Stimulated activated CD4-positive, alpha-beta T cell treated with anti-CD3 and anti-CD28 coated beads, TNF-alpha, amount 100 ng/mL, for 48 hours (primary cell): Measurements from ENCODE around the gene AS3MT.
"Not testable (repeated sequence)": the region's sequence is repeated elsewhere in the genome, so short reads cannot be mapped to it uniquely, and the experiment has no call there.

Source experiments
- DNase-seq, 3 donors: peaks; one replicate each; pipeline ENCODE4 v3.0.0-alpha.2; 2020; ENCODE audit warnings: low read depth in 3 of 3

Gene AS3MT

GRCh38 chr10:102855731-102856436 lies 13.4 kb upstream of the AS3MT start:
- not testable (repeated sequence) for DNase-seq

GRCh38 chr10:102856758-102857424 lies 12.4 kb upstream of the AS3MT start:
- no peak for DNase-seq

DNA sequence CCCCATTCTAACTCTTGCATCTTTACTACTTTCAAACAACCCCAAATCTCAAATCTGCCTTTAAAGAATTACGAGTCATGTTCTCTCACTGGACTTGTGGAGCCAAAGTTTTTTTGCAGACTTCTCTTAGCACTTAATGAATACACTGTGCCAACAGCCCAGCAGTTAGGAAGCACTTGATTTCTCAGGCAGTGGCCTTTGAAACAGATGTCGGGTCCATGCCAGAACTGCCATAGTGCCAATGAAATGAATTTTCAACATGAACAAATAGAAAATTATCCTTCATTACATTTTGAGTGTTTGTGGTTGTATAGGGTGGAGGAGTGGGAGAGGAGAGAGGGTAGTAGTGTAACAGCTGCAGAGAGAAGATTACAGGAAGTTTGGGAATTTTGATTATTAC lies 9.4 kb upstream of the AS3MT start:
- DNase-seq: no peak

DNA sequence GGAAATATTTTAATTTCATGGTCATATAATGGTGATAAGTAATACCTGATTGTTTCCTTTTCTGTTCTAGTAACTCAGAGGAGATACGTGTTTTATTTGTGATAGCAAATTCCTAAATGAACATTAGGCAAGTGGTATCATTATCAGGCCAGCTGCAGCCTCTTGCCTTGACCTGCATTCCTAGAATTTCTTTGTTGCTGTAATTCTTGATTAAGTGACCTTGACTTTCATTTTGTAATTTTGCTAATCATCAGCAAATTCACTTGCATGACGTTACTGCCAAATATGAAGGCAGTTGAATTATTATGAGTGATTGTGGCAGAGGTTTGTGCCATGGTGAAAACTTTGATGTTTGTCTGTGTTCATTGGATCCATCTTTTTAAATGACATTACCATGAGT lies 5.6 kb upstream of the AS3MT start:
- DNase-seq: no peak

DNA sequence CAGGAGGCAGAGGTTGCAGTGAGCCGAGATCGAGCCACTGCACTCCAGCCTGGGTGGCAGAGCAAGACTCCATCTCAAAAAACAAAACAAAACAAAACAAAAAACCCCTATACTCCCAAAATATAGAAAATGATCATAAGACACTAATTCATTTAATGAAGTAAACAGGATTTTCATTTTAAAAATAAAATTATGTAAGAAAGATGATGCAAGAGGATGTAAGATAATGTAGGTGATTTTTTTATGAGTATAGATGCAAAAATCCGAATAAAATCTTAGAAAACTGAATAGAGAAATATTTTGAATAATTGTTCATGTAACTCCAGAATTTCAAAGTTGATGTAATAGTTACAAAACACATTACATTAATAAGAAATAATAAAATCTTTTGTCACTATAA lies 3.6 kb upstream of the AS3MT start:
- DNase-seq: no peak

- DNase-seq: no peak
Observed at GRCh38 chr10:102868911-102869257, 386 bp upstream of the AS3MT start.

DNA sequence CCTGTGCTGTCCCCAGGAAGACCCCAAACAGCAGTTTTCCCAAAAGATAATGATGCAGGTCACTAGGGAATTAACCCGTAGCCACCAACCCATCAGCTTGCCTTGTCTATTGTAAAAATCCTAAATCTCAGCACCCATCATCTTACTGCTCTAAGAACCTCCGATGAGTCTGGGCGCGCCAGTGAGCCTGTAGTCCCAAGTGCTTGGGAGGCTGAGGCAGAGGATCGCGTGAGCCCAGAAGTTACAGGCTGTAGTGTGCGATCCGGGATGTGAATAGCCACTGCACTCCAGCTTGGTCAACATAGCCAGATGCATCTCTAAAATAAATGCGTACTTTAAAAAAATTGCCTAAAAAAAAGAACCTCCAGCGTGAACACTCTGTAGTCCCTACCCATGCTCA lies 951 bp downstream of the AS3MT start:
- no peak for DNase-seq

DNA sequence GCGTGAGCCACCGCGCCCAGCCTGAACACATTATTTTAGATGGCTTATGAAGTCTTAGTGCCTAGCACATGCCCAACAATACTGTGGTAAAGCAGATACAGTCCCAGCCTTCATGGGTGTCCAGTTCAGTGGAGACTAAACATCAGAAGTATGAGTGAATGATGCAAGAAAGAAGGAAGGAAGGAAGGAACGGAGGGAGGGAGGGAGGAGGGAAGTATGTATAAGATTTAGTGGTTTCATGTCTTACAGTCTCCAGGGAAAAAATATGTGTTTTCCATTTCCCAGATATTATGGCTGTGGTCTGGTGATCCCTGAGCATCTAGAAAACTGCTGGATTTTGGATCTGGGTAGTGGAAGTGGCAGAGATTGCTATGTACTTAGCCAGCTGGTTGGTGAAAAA lies 2.9 kb downstream of the AS3MT start:
- no peak for DNase-seq

- DNase-seq: no peak
Observed at GRCh38 chr10:102876747-102877153, 7.5 kb downstream of the AS3MT start.

DNA sequence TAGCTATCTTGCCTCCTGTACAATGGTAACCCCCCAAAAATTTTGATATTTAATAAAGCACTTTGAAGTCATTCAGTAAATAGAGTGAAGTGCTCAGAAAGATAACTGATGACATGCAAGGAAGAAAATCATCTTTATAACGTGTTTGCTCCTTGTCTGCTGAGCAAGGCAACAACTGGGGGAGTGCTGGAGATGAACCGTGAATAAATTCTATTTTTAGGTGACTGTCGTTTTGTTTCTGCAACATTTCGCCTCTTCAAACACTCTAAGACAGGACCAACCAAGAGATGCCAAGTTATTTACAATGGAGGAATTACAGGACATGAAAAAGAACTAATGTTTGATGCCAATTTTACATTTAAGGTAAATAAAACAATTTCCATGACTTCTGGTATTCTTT lies 9.4 kb downstream of the AS3MT start:
- DNase-seq: no peak

DNA sequence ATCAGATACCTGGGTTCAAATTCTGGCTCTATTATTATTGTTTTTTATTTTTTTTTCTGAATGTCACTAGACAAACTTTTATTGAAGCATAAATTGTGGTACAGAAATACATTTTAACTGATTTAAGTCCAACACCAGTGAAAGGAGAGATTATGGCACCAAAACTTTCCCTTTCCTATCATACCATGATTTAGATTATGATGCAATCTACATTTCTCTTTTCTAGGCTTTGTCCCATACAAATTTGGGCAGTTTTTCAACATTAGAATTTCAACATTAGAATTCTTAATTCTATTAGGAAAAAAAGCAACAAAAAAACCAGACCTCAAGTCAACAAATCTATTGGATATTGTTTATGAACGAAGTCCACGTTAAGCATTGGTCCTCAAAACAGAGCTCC lies 11.0 kb downstream of the AS3MT start:
- DNase-seq: no peak

GRCh38 chr10:102888048-102888447 lies 18.8 kb downstream of the AS3MT start:
- no peak for DNase-seq

- no peak for DNase-seq
Observed at GRCh38 chr10:102894466-102895213, 25.4 kb downstream of the AS3MT start.

DNA sequence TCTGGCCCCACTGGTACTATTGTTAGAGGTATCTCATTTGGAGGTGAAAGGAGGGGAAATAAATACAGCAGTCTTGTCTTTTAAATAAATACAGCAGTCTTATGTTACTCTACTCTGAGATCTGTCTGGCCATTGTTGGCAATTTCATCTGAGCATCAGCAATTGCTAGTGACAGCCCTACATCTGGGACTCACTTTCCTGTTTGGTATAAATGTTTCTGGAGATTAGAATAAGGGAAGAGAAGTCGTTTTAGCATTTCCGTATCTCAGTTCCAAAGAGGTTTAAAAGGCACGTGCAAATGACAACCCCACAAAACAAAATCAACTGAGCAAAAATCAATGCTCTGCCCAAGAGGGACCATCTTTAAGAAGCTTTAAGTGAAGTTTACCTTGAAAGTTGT lies 30.7 kb downstream of the AS3MT start:
- no peak for DNase-seq

DNA sequence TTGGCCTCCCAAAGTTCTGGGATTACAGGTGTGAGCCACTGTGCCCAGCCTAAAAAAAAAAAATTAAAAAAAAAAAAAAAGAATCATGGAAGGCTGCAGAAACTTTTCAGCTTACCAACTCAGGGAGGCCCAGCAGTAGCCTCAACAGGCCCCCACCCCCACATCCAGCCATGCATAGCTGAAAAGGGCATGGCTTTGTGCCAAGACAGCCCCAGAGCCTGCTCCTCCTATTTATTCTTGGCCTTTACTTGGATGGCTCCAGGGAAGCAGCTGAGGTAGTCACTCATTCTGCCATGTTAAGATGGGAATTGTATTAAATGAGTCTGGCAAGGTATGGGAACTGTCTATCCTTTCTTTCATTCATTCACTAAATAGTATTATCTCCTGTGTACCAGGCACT lies 35.1 kb downstream of the AS3MT start:
- no peak for DNase-seq

- no peak for DNase-seq
Observed at GRCh38 chr10:102906507-102906906, 37.2 kb downstream of the AS3MT start.

DNA sequence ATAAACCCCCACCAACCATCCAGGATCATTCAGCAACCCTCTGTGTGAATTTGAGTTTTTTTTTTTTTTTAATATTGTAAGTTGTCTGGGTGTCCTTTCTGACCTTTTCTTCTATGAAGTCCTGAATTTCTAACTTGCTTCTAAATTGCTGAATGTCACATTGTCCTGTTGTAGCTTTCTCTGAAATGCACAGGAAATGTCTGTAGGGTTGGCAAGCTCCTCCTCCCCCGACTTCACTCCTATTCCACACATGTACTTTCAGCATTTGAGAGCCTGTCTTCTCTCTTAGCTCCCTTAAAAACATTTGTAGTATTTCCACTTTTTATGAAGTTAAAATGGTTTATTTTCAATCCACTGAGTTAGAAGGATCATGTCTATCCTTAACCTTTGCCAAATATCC lies 45.5 kb downstream of the AS3MT start:
- no peak for DNase-seq

- DNase-seq: no peak
Observed at GRCh38 chr10:102916173-102916572, 46.9 kb downstream of the AS3MT start.

- DNase-seq: peak; percentile 69 to 74 (median 70)
Observed at GRCh38 chr10:102917314-102917961, 48.2 kb downstream of the AS3MT start.

DNA sequence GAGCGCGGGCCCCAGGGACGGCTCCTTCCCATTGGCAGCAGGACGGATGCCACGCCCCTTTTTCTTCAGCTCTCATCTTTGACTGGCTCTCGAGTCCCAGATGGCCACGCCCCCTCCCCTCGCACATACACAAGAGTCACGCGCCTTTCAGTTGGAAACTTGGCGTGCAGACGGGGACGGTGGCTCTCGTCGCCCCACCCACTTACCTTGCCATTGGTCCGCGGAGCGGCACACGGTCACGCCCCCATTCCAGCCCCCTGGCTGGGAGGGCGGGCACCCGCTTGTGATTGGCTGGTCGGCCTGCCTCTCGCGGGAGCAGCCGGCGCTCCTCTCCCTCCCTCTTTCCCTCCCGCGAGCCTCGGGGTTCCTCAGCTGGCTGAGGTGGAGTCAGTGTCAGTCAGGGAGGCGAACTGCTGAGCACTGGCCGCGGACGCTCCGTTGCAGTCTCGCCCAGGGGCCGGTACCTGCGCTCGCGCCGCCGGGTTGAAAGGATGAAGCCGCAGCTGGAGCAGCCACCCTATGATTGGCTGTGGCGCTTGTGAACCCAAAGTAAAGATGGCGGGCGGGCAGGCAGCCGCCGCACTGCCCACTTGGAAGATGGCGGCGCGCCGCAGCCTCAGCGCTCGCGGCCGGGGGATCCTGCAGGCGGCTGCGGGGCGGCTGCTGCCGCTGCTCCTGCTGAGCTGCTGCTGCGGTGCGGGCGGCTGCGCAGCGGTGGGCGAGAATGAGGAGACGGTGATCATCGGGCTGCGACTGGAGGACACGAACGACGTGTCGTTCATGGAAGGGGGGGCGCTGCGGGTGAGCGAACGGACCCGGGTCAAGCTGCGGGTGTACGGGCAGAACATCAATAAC lies 48.9 kb downstream of the AS3MT start, which contains the start of gene CNNM2:
CNNM2 (plus strand) TSS at position 333 of the 855 bp plus-strand sequence; CDS start at position 520, 187 bp downstream.
- peak; percentile 99 to 100 (median 99) for DNase-seq

DNA sequence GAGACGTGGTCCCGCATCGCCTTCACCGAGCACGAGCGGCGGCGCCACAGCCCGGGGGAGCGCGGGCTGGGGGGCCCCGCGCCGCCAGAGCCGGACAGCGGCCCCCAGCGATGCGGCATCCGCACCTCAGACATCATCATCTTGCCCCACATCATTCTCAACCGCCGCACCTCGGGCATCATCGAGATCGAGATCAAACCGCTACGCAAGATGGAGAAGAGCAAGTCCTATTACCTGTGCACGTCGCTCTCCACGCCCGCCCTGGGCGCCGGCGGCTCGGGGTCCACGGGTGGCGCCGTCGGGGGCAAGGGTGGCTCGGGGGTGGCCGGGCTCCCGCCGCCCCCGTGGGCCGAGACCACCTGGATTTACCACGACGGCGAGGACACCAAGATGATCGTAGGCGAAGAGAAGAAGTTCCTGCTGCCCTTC lies 49.6 kb downstream of the AS3MT start:
- DNase-seq: peak in 1 of 3 donors; percentile 27
